Endometrial microvascular endothelial cells (primary cell): ENCODE measurements around the gene NEDD8. TPM values are rescaled to one million over a fixed set of nuclear protein-coding genes. Genes with fewer than 3 reads are reported as not detected.
"Not testable (repeated sequence)": the region's sequence is repeated elsewhere in the genome, so short reads cannot be mapped to it uniquely, and the experiment has no call there.

Source experiments
- in situ Hi-C: cut with HindIII; loops from 2 replicates; pipeline ENCODE4 v1.10.0; 2017; ENCODE audit warnings: low sequenced_read_pairs, low pct_unique_long_range_greater_than_20kb; ENCODE audit errors: inconsistent ontology term
- total RNA-seq: library from RNA; depleted of rRNA; stranded (reverse); fragments of >200 nt; gene quantifications from one replicate; pipeline ENCODE4 v1.2.3, GENCODE V29; 2015; ENCODE audit errors: inconsistent ontology term

The NEDD8 gene
- total RNA-seq, 1 donor from 2014 or later = 193 TPM

GRCh38 chr14:24233538-24233866 lies 1.3 kb upstream of the NEDD8 start:
- in situ Hi-C loops = no loop called here

- in situ Hi-C loops = no loop called here
Measured at GRCh38 chr14:24232645-24233537, 724 bp upstream of the NEDD8 start, which contains the start of gene GMPR2. TSS of gene GMPR2 (plus strand) at chr14:24232929. CDS start at chr14:24233254, 325 bp downstream.

- in situ Hi-C loops = no loop called here
Measured at GRCh38 chr14:24231263-24232120, 675 bp downstream of the NEDD8 start.

- in situ Hi-C loops = no loop called here
Measured at GRCh38 chr14:24228902-24229301, 3.3 kb downstream of the NEDD8 start.

GRCh38 chr14:24226473-24226872 lies 5.7 kb downstream of the NEDD8 start:
- in situ Hi-C loops = no loop called here

GRCh38 chr14:24224618-24225071 lies 7.5 kb downstream of the NEDD8 start:
- in situ Hi-C loops = no loop called here

- in situ Hi-C loops = not testable (repeated sequence)
Measured at GRCh38 chr14:24222987-24223386, 9.2 kb downstream of the NEDD8 start.

GRCh38 chr14:24219521-24219920 lies 12.6 kb downstream of the NEDD8 start:
- in situ Hi-C loops = no loop called here

- in situ Hi-C loops = no loop called here
Measured at GRCh38 chr14:24219080-24219479, 13.1 kb downstream of the NEDD8 start.

GRCh38 chr14:24216876-24217275 lies 15.3 kb downstream of the NEDD8 start:
- in situ Hi-C loops = not testable (repeated sequence)

- in situ Hi-C loops = no loop called here
Measured at GRCh38 chr14:24216345-24216699, 15.8 kb downstream of the NEDD8 start.

- in situ Hi-C loops = no loop called here
Measured at GRCh38 chr14:24215495-24216344, 16.4 kb downstream of the NEDD8 start, which contains the start of gene MDP1. TSS of gene MDP1 (minus strand) at chr14:24216066. CDS start at chr14:24215955, 111 bp downstream.

- in situ Hi-C loops = no loop called here
Measured at GRCh38 chr14:24213866-24214662, 18.1 kb downstream of the NEDD8 start.

GRCh38 chr14:24212924-24213865 lies 19.0 kb downstream of the NEDD8 start, which contains the start of gene CHMP4A:
TSS of gene CHMP4A (minus strand) at chr14:24213488. CDS start at chr14:24213439, 49 bp downstream.
- in situ Hi-C loops = no loop called here

GRCh38 chr14:24211311-24211710 lies 20.9 kb downstream of the NEDD8 start:
- in situ Hi-C loops = no loop called here

GRCh38 chr14:24207625-24208024 lies 24.5 kb downstream of the NEDD8 start:
- in situ Hi-C loops = loop anchor here (10.0 kb wide), 1 partner anchor 87 kb away; the partner anchor contains the start of genes DHRS1 and NOP9

GRCh38 chr14:24207104-24207551 lies 25.0 kb downstream of the NEDD8 start:
- in situ Hi-C loops = loop anchor here (10.0 kb wide), 1 partner anchor 88 kb away; the partner anchor contains the start of genes DHRS1 and NOP9
